Neural progenitor cell (in vitro differentiated cells): ENCODE results near the gene GTF3A.

Source experiments
- CTCF ChIP-seq: fragments of 200-600 bp; sonication (generic); IDR thresholded peaks from 2 replicates; pipeline ENCODE4 v1.5.1; 2017; ENCODE audit warnings: antibody characterized with exemption, mild to moderate bottlenecking
- EZH2 ChIP-seq: fragments of 200-600 bp; sonication (generic); IDR thresholded peaks from 2 replicates; pipeline ENCODE4 v1.6.1; 2017; ENCODE audit warnings: antibody characterized with exemption, mild to moderate bottlenecking, moderate library complexity
- EZH2phosphoT487 ChIP-seq: fragments of 200-600 bp; sonication (generic); IDR thresholded peaks from 2 replicates; pipeline ENCODE4 v1.6.1; 2017; ENCODE audit warnings: antibody characterized with exemption

DNA sequence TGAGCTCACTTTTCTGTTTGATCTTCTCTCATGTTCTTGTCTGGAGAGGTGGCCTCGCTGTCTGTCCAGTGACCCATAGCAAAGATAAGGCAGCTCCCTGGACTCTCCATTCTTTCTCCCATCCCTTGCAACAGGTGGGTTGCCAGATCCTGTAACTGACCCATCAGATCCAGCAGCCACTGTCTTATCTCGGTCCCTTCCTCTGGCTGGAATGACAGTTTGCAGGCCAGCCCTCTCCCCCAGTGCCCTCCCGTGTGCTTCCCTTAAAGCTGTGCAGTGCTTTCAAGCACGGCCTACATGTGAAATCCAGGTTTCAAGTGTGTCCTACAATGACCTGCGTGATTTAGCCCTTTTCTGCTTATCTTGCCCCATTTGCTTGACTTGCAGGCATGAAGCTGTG, 3.7 kb downstream of the GTF3A start:
- TF ChIP-seq CTCF (no peak), EZH2phosphoT487 (no peak), EZH2 (no peak)
